Measurements from ENCODE around the gene CASP6.
"Not testable (repeated sequence)": the region's sequence is repeated elsewhere in the genome, so short reads cannot be mapped to it uniquely, and the experiment has no call there.

CASP6 gene

DNA sequence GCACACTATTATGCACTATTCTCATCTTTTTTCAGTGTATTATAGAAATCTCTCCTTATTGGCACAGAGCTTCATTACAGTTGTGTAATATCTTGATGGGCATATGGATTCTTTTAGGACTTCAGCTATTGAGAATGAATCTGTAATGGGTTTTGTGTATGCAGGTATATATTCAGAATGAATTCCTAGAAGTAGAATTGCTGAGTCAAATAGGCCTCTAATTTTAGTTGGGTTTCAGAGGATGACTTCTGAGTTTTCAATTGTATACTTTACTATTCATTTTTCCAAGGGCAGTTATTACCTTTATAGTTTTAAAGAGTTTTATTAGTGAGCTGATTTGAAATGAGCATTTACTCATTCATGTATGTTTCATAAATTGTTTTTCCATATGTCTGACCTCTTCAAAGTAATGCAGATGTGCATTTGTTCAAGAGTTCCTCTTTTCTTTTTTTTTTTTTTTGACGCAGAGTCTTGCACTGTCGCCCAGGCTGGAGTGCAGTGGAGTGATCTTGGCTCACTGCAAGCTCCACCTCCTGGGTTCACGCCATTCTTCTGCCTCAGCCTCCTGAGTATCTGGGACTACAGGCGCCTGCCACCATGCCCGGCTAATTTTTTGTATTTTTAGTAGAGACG, 19.5 kb downstream of the CASP6 start:
- Histone ChIP-seq H3K27ac (no peak overlapping the region), H3K36me3 (no peaks in the 10 kb centered on the region; the same call in 1 of the 2 replicates)
- DNase-seq, result no peak

DNA sequence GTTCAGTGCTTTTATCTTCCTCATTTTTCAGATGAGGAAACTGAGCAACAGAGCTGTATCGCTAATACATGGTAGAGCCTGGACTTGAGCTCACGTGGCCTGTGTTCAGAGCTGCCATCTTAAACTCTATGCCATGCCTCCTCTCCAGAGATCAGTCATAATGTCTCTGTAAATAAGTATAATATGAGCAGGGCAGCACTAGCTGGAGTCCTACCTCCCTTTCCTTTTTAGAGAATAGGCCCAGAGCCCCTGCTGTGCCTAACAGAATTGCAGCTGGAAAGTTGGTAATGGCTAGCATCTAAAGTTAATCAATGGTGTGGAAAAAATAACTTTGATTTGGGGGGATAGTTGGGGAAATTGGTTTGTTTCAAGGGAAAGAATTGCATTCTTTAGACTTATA, 20.4 kb downstream of the CASP6 start:
- no peak for DNase-seq
- Histone ChIP-seq H3K27me3 (ENCODE audit: insufficient read depth, low read depth, severe bottlenecking) (no peaks in the 10 kb centered on the region), H3K27ac (no peak overlapping the region), H3K36me3 (no peaks in the 10 kb centered on the region; the same call in 1 of the 2 replicates), H3K9me3 (ENCODE audit: severe bottlenecking) (peaks cover 8% of the 10 kb centered on the region), H3K4me3 (ENCODE audit: low read depth, low read length) (no peak overlapping the region)
- TF ChIP-seq, protein P1, sequence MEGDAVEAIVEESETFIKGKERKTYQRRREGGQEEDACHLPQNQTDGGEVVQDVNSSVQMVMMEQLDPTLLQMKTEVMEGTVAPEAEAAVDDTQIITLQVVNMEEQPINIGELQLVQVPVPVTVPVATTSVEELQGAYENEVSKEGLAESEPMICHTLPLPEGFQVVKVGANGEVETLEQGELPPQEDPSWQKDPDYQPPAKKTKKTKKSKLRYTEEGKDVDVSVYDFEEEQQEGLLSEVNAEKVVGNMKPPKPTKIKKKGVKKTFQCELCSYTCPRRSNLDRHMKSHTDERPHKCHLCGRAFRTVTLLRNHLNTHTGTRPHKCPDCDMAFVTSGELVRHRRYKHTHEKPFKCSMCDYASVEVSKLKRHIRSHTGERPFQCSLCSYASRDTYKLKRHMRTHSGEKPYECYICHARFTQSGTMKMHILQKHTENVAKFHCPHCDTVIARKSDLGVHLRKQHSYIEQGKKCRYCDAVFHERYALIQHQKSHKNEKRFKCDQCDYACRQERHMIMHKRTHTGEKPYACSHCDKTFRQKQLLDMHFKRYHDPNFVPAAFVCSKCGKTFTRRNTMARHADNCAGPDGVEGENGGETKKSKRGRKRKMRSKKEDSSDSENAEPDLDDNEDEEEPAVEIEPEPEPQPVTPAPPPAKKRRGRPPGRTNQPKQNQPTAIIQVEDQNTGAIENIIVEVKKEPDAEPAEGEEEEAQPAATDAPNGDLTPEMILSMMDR (IDR thresholded peaks at IDR 0.05; ENCODE audit: low read depth, low read length), result no peak

More for the DNA sequence above, 19.5 kb downstream of the CASP6 start:
- TF ChIP-seq, protein P1 (IDR thresholded peaks at IDR 0.05; ENCODE audit: low read depth, low read length), result no peak
- H3K9me3 ChIP-seq (ENCODE audit: severe bottlenecking), result peaks cover 8% of the 10 kb centered on the region
- H3K27me3 ChIP-seq (ENCODE audit: insufficient read depth, low read depth, severe bottlenecking), result no peaks in the 10 kb centered on the region
- no peak overlapping the region for H3K4me3 ChIP-seq (ENCODE audit: low read depth, low read length)

DNA sequence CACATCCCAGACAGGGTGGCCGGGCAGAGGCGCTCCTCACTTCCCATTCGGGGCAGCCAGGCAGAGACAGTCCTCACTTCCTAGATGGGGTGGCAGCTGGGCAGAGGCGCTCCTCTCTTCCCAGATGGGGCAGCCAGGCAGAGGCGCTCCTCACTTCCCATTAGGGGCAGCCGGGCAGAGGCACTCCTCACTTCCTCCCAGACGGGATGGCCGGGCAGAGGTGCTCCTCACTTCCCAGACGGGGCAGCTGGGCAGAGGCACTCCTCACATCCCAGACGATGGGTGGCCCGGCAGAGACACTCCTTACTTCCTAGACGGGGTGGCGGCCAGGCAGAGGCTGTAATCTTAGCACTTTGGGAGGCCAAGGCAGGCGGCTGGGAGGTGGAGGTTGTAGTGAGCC, 24.3 kb downstream of the CASP6 start:
- H3K27ac ChIP-seq; H3K9me3 ChIP-seq (ENCODE audit: severe bottlenecking); DNase-seq; H3K4me3 ChIP-seq (ENCODE audit: low read depth, low read length); H3K36me3 ChIP-seq; H3K27me3 ChIP-seq (ENCODE audit: insufficient read depth, low read depth, severe bottlenecking): not testable (repeated sequence)

DNA sequence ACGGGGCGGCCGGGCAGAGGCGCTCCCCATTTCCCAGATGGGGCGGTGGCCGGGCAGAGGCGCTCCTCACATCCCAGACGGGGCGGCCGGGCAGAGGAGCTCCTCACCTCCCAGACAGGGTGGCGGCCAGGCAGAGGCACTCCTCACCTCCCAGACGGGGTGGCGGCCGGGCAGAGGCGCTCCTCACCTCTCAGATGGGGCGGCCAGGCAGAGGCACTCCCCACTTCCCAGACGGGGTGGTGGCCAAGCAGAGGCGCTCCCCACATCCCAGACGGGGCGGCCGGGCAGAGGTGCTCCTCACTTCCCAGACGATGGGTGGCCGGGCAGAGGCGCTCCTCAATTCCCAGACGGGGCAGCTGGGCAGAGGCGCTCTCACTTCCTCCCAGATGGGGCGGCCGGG, 24.8 kb downstream of the CASP6 start:
- H3K27me3 ChIP-seq (ENCODE audit: insufficient read depth, low read depth, severe bottlenecking); H3K27ac ChIP-seq; H3K36me3 ChIP-seq; H3K9me3 ChIP-seq (ENCODE audit: severe bottlenecking); H3K4me3 ChIP-seq (ENCODE audit: low read depth, low read length); DNase-seq: not testable (repeated sequence)

DNA sequence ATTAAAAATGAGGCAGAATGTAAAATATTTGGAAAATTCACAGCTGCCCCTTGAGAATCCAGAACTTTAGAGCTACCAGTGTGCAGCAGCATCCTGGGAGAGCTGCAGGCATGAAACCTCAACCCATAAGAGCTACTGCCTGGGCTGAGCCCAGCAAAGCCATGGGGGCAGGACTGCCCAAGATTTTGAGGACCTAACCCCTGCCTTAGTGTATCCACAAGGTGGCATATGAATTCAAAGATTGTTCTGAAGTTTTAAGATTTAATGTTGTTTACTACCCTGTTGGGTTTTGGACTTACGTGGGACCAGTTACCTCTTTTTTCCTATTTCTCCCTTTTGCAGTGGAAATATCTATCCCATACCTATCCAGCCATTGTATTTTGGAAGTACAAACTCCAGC, 26.4 kb downstream of the CASP6 start:
- Histone ChIP-seq H3K9me3 (ENCODE audit: severe bottlenecking) (peaks cover 8% of the 10 kb centered on the region), H3K27ac (no peak overlapping the region), H3K4me3 (ENCODE audit: low read depth, low read length) (no peak overlapping the region), H3K27me3 (ENCODE audit: insufficient read depth, low read depth, severe bottlenecking) (no peaks in the 10 kb centered on the region), H3K36me3 (no peaks in the 10 kb centered on the region)
- TF ChIP-seq, protein P1 (IDR thresholded peaks at IDR 0.05; ENCODE audit: low read depth, low read length), result no peak
- no peak for DNase-seq

DNA sequence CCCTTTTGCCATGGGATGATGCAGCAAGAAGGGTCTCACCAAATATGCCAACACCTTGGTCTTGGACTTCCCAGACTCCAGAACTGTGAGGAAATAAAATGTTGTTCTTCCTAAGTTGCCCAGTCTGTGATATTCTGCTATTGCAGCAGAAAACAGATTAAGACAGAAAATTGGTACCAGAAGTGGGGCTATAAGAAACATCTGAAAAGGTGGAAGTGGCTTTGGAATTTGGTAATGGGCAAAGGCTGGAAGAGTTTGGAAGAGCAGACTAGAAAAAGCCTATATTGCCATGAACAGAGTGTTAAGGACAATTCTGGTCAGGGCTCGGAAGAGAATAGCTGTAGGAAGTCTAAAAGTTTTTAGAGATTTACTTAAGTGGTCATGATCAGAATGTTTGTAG, 27.4 kb downstream of the CASP6 start:
- TF ChIP-seq, protein P1 (IDR thresholded peaks at IDR 0.05; ENCODE audit: low read depth, low read length), result no peak
- Histone ChIP-seq H3K4me3 (ENCODE audit: low read depth, low read length) (no peak overlapping the region), H3K9me3 (ENCODE audit: severe bottlenecking) (peaks cover 11% of the 10 kb centered on the region), H3K36me3 (no peaks in the 10 kb centered on the region), H3K27ac (no peak overlapping the region), H3K27me3 (ENCODE audit: insufficient read depth, low read depth, severe bottlenecking) (no peaks in the 10 kb centered on the region)
- no peak for DNase-seq

DNA sequence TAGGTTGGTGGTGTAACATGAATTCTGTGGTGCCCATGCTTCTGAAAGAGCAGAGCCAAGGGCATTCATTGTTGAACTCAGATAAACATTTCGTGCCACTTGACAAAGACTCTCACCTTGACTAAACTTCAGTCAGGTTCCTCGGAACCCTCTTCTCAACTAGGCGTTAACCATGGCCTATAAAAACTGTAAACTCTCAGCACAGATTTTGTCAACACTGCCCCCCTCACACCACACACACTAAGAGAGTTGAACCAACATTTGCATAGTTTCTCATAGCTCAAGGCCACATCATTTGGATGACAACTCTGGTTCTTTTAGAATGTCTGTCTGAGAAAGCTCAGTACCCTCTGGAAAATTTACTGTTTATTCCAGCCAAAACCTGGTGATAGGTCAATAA, 28.1 kb downstream of the CASP6 start:
- H3K27me3 ChIP-seq (ENCODE audit: insufficient read depth, low read depth, severe bottlenecking), result no peaks in the 10 kb centered on the region
- no peak overlapping the region for H3K4me3 ChIP-seq (ENCODE audit: low read depth, low read length)
- H3K9me3 ChIP-seq (ENCODE audit: severe bottlenecking), result peaks cover 11% of the 10 kb centered on the region
- no peak overlapping the region for H3K27ac ChIP-seq
- TF ChIP-seq, protein P1 (IDR thresholded peaks at IDR 0.05; ENCODE audit: low read depth, low read length), result no peak
- no peak for DNase-seq
- no peaks in the 10 kb centered on the region for H3K36me3 ChIP-seq
